Measurements from ENCODE around the gene PAFAH1B2. TPM values are rescaled to one million over a fixed set of nuclear protein-coding genes. Genes with fewer than 3 reads are reported as not detected.
"Not testable (repeated sequence)": the region's sequence is repeated elsewhere in the genome, so short reads cannot be mapped to it uniquely, and the experiment has no call there.

Gene PAFAH1B2
- total RNA-seq, 1 donor from 2014 or later: 78.2 TPM

DNA sequence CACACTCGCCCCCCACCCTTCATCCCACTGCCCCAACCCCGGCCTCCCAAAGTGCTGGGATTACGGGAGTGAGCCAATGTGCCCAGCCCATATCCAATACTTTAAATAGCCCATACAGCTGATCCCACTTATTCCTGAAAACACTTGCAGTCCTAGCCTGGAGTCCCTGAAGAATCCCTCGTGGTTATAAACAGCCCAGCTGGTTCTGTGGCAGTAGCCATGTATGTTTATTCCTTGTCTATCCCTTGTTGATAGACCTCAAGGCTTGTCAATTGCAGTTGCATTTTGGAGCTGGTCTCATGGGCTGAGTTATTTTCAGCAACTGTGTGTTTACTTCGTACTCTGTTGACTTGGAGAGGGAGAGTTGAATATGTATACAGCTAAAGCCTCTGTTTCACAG lies 21.5 kb upstream of the PAFAH1B2 start:
- Histone ChIP-seq H3K27me3 (ENCODE audit: low read depth) (no peaks in the 10 kb centered on the region), H3K36me3 (no peaks in the 10 kb centered on the region), H3K4me1 (no peaks in the 10 kb centered on the region), H3K27ac (no peak overlapping the region), H3K4me3 (no peak overlapping the region), H3K9me3 (no peaks in the 10 kb centered on the region)
- DNase-seq (no peak), ATAC-seq (no peak)
- intact Hi-C loops (cut with DNase I): no loop called here
- TF ChIP-seq CTCF (IDR thresholded peaks at IDR 0.05): no peak

- Histone ChIP-seq H3K27me3 (ENCODE audit: low read depth) (no peaks in the 10 kb centered on the region), H3K36me3 (no peaks in the 10 kb centered on the region), H3K27ac (no peak overlapping the region), H3K4me1 (no peaks in the 10 kb centered on the region), H3K9me3 (no peaks in the 10 kb centered on the region), H3K4me3 (no peak overlapping the region)
- no peak for ATAC-seq
- intact Hi-C loops (cut with DNase I): no loop called here
- TF ChIP-seq CTCF (IDR thresholded peaks at IDR 0.05): no peak
- no peak for DNase-seq
Observed at GRCh38 chr11:117126223-117126965, 17.7 kb upstream of the PAFAH1B2 start.

DNA sequence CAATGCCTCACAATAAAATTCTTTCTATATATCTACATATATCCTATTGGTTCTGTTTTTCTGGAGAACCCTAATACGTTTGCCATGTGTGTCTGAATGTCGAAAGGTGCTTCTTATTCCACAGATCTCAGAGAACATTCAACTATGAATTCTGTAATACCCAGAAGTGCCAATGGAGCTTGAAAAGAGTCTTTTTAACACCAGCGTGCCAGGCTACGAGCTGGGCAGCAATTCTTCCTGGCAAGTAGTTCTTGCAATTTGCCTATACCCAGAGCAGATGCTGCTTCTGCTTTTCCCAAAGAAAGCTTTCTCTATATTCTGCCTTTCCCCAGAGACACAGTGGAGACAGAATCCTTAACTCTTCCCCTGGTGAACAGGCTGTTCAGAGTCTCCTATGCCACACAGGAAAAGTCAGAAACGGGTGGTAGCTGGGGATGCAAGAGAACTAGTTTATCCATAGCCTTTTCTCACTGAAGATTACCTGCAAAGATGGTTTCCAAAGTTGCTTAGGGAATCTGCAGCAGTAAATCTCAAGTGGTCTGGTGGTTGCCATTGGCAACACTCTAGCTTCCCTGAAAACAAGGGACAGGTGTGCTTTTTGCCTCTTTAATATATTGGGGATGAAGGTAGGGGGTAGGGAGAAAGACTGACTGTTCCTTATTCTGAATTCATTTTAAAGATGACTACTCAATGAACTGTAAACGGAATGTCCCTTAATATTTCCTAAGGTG lies 16.8 kb upstream of the PAFAH1B2 start:
- no peak for ATAC-seq
- no peak for DNase-seq
- Histone ChIP-seq H3K4me3 (no peak overlapping the region), H3K9me3 (no peaks in the 10 kb centered on the region), H3K4me1 (no peaks in the 10 kb centered on the region), H3K27me3 (ENCODE audit: low read depth) (no peaks in the 10 kb centered on the region), H3K36me3 (no peaks in the 10 kb centered on the region), H3K27ac (no peak overlapping the region)
- intact Hi-C loops (cut with DNase I): no loop called here
- TF ChIP-seq CTCF (IDR thresholded peaks at IDR 0.05): no peak

- Histone ChIP-seq H3K9me3 (no peaks in the 10 kb centered on the region), H3K4me3 (no peak overlapping the region), H3K4me1 (no peaks in the 10 kb centered on the region), H3K36me3 (no peaks in the 10 kb centered on the region), H3K27ac (no peak overlapping the region), H3K27me3 (ENCODE audit: low read depth) (no peaks in the 10 kb centered on the region)
- no peak for TF ChIP-seq CTCF (IDR thresholded peaks at IDR 0.05)
- ATAC-seq (no peak), DNase-seq (no peak)
- intact Hi-C loops (cut with DNase I): no loop called here
Observed at GRCh38 chr11:117128289-117128688, 15.8 kb upstream of the PAFAH1B2 start.

GRCh38 chr11:117130396-117130795 lies 13.7 kb upstream of the PAFAH1B2 start:
- intact Hi-C loops (cut with DNase I): loop anchor here (5.0 kb wide), 1 partner anchor 77 kb away; no protein-coding TSS in a partner anchor
- H3K36me3 ChIP-seq: not testable (repeated sequence)

GRCh38 chr11:117130879-117131278 lies 13.2 kb upstream of the PAFAH1B2 start:
- H3K9me3 ChIP-seq: no peaks in the 10 kb centered on the region
- ATAC-seq (no peak), DNase-seq (no peak)
- H3K36me3 ChIP-seq: no peaks in the 10 kb centered on the region
- no peak overlapping the region for H3K27ac ChIP-seq
- TF ChIP-seq CTCF (IDR thresholded peaks at IDR 0.05): no peak
- intact Hi-C loops (cut with DNase I): loop anchor here (5.0 kb wide), 1 partner anchor 76 kb away; no protein-coding TSS in a partner anchor
- no peaks in the 10 kb centered on the region for H3K4me1 ChIP-seq
- H3K27me3 ChIP-seq (ENCODE audit: low read depth): no peaks in the 10 kb centered on the region
- H3K4me3 ChIP-seq: no peak overlapping the region

More at GRCh38 chr11:117130396-117130795, 13.7 kb upstream of the PAFAH1B2 start:
- not testable (repeated sequence) for H3K4me3 ChIP-seq; H3K27me3 ChIP-seq (ENCODE audit: low read depth); H3K9me3 ChIP-seq; DNase-seq; ATAC-seq; H3K27ac ChIP-seq; H3K4me1 ChIP-seq
